Brain pericyte (primary cell): ENCODE results near the gene ZBTB25.
A peak's percentile ranks its signal among the peaks of the same experiment; 100 is the strongest.
"Not testable (repeated sequence)": the region's sequence is repeated elsewhere in the genome, so short reads cannot be mapped to it uniquely, and the experiment has no call there.

Source experiments
- DNase-seq: peaks from one replicate; pipeline ENCODE4 v3.0.0-alpha.2; 2012; ENCODE audit warnings: low read depth, low spot score

The ZBTB25 gene, protein sequence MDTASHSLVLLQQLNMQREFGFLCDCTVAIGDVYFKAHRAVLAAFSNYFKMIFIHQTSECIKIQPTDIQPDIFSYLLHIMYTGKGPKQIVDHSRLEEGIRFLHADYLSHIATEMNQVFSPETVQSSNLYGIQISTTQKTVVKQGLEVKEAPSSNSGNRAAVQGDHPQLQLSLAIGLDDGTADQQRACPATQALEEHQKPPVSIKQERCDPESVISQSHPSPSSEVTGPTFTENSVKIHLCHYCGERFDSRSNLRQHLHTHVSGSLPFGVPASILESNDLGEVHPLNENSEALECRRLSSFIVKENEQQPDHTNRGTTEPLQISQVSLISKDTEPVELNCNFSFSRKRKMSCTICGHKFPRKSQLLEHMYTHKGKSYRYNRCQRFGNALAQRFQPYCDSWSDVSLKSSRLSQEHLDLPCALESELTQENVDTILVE

DNA sequence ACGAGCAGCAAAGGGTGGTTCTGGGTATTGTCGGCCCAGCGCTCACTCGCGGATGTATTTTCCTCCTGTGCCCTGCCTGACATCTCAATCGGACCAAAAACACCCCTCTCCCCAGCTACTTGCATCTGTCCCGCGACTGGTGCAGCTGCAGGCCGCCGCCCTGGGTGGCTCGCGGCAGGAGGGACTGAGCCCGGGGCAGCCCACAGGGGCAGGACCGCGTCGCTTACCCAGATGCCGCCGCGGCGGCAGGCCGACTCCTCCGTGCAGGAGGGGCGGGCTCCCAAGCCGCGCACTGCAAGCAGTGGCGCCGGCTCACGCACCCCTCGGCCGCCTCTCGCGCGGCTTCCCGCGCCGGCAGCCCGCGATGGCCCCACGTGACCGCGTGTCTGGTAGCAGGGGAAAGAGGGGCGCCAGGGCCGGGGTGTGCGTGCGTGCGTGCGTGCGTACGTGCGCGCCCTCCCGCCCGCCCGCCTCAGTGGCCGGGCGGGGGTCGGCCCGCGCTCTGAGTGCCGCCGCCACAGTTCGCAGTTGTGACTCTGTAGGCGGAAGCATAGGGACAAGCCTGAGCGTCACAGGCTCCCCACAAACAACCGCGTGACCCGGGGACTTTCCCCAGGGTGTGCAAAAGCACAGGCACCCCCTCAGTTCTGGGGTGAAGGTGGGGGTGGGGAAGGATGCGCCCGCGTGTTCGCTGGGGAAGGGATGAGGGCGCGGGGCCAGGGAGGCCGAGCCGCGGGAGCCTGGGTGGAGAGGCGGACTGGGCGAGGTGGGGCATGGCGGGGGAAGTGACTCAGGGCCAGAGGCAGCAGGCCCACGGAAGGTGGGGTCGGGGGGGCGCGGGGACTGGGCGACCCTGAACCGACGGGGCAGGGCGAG lies at the start of gene ZBTB25:
Gene ZBTB25, minus strand, starts transcription at position 405 of the 876 bp plus-strand sequence. CDS start 13,305 bp downstream, outside the sequence.
- peak; percentile 77 for DNase-seq

DNA sequence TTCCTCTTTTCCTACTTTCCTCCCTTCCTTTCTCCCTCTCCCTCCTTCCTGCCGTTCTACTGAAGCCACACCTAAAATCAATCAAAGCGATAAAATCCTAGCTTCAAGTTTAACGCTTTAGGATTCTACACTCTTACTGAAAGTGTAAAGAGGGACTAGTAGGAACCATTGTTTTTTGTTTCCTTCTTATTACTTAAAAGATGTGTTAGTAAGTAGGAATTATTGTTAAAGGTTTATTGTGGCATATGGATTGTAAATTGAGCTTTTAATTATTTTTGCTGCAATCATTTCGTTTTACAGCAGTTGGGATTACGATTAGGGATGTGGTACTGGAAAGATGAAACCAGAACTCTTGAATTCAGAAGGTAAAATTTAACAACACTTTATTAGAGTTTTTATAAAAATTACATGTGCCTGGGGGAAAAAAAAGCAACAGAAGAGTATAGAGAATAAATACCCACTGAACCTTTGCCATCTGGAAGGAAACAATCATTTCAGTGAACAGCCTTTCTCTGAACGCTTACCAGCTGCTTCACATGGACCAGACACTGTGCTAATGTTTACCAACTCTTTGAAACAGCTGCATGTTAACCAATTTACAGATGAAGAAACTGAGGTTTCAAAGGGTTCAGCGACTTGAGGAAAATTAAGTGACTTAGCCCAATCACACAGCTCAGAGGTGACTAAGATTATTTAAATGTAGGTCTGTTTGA lies 47.1 kb upstream of the ZBTB25 start:
- no peak for DNase-seq

DNA sequence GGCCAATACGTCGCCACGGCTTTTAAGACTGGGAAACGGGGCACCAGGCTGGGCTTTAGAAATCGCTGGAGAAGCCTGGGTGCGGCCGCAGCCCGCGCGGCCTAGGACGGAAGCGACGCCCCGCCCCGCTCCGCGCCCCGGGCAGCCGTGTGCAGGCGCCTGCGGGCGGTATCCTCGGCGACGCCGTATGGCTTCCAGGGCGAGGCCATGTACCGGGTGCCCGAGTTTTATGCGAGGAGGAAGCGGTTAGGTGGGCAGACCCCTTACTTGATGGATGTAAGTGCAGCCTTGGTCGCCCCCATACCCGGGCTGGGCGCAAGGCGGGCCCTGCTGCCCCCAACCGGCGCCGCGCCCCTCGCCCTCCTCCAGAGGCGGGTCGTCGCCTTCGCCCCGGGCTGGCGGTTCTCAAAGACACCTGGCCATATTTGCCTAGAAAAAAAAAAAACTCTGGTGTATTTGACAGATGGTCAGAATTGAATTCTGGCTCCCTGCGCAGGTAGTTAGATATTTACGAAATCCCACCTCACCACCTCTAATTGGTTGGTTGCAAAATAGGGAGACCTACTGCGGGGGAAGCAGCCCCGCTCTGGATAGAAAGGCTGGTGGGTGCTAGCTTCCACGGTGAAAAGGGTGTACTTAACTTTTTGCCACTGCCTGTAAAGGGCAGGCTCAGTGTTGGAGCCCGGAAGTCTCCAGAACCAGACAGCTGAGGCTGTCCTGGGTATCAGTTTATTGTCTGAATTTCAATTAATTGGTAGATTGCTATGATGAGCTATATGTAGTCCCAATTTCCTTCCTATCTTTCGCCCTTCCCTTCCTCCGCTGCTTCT lies 46.4 kb upstream of the ZBTB25 start, which contains the start of gene PPP1R36:
Gene PPP1R36, plus strand, starts transcription at position 171 of the 830 bp plus-strand sequence. Its CDS starts 37 bp downstream, at position 208.
- no peak for DNase-seq

DNA sequence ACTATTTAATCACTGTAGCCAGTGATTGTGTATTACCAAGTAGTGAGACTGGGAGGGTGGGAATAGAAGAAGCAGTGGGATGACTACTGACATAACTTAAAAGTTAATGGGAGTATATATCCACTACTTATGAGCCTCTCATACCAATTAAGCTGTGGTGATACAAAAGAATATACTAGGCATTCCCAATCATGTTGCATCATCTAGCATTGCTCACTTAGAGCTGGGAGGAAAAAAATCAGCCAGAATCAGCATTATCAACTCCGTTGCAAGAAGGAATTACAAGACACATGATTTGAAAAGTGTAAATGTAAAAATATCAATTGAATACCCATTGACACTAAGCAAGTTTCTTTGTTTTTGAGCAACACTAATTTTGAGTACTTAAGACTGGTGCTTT lies 45.4 kb upstream of the ZBTB25 start:
- no peak for DNase-seq

DNA sequence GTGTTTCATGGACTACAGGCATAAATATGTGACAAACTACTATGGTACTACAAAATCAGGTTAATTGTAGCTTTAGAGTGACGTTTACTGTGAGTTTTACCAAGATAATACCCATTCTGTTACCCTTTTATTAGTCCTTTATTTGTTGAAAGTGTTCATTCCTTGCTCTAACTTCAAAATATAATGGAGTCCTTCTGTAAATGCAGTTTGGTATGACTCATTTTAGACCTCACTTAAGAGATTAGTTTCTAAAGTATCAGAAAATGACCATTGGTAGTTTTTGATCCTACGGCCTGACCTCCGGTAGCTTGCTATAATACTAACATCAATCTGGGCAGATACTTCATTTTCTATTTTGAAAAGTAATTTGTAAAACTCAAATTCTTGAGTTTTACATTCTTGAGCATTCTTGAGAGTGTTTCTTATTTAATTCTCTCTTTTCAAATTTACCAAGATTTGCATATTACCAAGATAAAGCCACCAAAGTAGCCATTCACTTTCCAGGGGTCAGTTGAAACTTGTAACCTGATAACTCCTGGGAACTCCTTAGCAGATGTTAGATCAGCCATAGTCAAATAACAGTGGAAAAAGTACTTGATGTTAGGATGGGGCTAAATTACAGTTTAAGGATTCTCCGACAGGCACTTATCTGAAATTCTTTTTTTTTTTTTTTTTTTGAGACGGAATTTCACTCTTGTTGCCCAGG lies 41.1 kb upstream of the ZBTB25 start:
- no peak for DNase-seq

DNA sequence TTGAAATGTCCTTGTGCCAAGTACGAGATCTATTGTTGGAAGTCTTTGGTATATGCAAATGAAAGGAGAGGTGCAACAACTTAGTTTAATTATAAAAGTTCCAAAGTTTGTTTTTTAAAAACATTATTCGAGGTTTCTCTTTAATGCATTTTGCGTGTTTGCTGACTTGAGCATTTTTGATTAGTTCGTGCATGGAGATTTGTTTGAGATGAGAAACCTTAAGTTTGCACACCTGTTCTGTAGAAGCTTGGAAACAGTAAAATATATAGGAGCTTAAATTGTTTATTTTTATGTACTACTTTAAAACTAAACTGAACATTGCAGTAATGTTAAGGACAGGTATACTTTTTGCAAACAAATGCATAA lies 39.2 kb upstream of the ZBTB25 start:
- no peak for DNase-seq

DNA sequence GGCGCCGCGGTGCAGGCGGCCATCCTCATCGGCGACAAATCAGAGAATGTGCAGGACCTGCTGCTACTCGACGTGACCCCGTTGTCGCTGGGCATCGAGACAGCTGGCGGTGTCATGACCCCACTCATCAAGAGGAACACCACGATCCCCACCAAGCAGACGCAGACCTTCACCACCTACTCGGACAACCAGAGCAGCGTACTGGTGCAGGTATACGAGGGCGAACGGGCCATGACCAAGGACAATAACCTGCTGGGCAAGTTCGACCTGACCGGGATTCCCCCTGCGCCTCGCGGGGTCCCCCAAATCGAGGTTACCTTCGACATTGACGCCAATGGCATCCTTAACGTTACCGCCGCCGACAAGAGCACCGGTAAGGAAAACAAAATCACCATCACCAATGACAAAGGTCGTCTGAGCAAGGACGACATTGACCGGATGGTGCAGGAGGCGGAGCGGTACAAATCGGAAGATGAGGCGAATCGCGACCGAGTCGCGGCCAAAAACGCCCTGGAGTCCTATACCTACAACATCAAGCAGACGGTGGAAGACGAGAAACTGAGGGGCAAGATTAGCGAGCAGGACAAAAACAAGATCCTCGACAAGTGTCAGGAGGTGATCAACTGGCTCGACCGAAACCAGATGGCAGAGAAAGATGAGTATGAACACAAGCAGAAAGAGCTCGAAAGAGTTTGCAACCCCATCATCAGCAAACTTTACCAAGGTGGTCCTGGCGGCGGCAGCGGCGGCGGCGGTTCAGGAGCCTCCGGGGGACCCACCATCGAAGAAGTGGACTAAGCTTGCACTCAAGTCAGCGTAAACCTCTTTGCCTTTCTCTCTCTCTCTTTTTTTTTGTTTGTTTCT lies 38.6 kb upstream of the ZBTB25 start:
- DNase-seq, result no peak

DNA sequence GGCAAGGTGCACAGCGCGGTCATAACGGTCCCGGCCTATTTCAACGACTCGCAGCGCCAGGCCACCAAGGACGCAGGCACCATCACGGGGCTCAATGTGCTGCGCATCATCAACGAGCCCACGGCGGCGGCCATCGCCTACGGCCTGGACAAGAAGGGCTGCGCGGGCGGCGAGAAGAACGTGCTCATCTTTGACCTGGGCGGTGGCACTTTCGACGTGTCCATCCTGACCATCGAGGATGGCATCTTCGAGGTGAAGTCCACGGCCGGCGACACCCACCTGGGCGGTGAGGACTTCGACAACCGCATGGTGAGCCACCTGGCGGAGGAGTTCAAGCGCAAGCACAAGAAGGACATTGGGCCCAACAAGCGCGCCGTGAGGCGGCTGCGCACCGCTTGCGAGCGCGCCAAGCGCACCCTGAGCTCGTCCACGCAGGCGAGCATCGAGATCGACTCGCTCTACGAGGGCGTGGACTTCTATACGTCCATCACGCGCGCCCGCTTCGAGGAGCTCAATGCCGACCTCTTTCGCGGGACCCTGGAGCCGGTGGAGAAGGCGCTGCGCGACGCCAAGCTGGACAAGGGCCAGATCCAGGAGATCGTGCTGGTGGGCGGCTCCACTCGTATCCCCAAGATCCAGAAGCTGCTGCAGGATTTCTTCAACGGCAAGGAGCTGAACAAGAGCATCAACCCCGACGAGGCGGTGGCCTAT lies 37.8 kb upstream of the ZBTB25 start:
- no peak for DNase-seq

DNA sequence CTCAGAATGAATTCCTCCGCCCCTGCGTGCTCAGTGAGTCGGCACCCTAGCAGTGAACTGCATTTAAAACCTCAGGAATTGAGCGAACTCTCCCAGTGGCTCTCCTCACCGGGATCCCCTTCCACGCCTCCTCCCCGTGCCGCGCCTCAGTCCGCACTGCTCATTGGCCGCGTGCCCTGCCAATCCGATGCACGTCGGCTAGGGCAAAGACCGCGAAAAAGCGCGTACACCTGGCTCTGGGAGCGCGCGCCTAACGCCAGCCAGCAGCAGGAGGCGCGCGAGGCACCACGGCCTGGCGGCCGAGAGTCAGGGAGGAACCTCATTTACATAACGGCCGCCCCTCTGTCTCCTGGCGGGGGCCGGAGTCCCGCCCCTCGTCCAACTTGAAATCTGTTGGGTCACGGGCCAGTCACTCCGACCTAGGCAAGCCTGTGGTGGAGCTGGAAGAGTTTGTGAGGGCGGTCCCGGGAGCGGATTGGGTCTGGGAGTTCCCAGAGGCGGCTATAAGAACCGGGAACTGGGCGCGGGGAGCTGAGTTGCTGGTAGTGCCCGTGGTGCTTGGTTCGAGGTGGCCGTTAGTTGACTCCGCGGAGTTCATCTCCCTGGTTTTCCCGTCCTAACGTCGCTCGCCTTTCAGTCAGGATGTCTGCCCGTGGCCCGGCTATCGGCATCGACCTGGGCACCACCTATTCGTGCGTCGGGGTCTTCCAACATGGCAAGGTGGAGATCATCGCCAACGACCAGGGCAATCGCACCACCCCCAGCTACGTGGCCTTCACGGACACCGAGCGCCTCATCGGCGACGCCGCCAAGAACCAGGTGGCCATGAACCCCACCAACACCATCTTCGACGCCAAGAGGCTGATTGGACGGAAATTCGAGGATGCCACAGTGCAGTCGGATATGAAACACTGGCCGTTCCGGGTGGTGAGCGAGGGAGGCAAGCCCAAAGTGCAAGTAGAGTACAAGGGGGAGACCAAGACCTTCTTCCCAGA lies 36.9 kb upstream of the ZBTB25 start, which contains the start of gene HSPA2:
Gene HSPA2, plus strand, starts transcription at position 534 of the 995 bp plus-strand sequence. Its CDS starts 109 bp downstream, at position 643.
- DNase-seq, result peak; percentile 99

DNA sequence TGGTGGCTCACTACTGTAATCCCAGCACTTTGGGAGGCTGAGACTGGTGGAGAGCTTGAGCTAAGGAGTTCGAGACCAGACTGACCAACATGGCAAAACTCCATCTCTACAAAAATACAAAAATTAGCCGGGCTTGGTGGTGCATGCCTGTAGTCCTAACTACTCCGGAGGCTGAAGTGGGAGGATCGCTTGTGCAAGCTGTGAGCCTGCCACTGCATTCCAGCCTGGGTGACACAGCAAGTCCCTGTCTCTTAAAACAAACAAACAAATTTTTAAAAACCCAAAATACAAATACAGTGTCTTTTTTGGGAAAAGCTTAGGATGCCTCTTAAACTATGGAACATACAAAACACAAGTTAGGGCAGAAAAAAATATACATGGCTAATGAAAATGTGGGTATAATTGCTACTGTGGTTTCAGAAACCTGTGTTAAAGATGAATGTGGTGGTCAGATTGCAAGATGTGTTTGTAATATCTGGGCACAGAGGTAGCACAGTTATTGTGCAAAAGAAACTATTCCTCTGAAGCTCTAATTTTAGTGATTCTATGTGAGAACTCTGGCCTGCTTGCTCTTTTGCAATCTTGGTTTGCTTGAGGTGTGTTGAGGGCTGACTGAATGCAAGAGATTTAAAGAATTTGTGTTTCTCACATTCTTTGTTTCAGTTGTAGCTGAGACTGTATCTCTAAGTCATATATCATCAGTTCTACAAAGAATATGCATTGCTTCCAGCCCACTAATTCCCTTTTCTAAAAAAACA lies 33.0 kb upstream of the ZBTB25 start:
- no peak for DNase-seq

DNA sequence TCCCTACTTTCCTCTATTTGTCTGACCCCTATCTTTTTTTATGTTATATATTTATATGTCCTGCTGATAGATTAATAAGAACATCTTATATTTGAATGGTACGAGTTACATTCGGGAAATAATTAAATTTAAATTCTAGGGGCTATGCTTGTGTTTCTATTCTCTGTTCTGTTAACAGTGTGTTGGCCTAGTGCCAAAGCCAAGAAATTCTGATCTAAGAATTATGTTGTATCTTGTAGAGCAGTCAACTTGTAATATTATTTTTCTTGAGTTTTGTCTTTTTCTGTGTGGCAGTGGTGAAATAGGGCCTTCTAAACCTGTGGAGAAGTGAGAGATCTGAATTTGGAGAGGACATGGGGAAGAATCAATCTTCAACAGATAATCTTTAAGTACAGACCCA lies 27.9 kb upstream of the ZBTB25 start:
- no peak for DNase-seq

DNA sequence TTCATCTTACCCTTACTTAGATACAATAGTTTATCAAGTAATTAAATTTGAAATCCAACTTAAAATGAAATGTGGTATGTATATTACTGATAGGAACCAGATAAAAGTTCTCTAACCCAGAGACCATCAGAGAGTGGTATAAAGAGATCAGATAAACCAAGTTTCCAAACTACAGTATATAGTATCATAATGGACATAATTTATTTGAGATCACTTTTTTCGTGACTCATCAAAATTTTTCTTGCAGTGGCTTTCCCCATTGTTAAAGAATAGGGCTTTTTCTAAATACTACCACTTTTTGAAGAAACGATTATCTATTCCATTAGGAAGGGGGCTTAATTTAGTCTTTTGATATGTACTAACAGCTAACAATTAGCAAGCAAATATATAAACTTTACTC lies 21.7 kb upstream of the ZBTB25 start:
- DNase-seq, result no peak

DNA sequence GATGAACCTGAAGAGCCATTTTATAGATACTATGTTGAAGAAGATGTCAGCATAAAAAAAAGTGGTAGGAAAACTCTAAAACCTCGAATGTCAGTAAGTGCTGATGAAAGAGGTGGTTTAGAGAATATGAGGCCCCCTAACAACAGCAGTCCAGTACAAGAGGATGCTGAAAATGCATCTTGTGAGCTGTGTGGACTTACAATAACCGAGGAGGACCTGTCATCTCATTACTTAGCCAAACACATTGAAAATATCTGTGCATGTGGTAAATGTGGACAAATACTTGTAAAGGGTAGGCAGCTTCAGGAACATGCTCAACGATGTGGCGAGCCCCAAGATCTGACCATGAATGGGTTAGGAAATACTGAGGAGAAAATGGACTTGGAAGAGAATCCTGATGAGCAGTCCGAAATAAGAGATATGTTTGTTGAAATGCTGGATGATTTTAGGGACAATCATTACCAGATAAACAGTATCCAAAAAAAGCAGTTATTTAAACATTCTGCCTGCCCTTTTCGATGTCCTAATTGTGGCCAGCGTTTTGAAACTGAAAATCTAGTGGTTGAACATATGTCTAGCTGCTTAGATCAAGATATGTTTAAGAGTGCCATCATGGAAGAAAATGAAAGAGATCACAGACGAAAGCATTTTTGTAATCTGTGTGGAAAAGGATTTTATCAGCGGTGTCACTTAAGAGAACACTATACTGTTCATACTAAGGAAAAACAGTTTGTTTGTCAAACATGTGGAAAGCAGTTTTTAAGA lies 19.1 kb upstream of the ZBTB25 start:
- no peak for DNase-seq

DNA sequence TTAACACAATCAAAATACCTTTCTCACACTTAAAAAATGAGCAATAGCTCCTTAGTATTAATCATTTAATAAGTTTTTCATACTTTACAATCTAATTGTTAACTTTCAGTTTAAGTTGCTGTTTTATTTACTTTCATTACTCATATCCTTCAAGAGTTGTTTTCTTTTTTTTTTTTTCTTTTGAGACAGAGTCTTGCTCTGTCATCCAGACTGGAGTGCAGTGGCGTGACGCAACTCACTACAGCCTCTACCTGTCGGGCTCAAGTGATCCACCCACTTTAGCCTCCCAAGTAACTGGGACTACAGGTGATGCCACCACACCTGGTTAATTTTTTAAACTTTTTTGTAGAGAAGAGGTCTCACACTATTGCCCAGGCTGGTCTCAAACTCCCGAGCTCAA lies 17.1 kb upstream of the ZBTB25 start:
- no peak for DNase-seq

DNA sequence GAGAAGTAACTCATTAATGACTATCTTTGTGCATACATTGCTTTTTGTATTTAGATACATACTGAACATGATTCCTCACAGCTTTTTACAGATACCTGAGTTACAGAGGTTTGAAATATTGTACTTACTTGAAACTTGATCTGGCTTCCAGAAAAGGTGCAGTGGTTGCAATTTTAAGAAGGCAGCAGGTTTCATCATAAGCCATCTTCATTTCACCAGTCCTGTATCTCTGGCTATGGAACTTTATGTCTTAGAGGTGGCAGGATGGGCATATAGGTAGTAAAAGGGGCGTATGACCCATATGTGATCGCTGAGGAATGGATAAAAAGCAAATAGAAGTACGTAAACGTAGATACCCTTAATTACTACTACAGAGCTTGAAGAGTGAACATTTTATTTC lies 14.6 kb upstream of the ZBTB25 start:
- no peak for DNase-seq

DNA sequence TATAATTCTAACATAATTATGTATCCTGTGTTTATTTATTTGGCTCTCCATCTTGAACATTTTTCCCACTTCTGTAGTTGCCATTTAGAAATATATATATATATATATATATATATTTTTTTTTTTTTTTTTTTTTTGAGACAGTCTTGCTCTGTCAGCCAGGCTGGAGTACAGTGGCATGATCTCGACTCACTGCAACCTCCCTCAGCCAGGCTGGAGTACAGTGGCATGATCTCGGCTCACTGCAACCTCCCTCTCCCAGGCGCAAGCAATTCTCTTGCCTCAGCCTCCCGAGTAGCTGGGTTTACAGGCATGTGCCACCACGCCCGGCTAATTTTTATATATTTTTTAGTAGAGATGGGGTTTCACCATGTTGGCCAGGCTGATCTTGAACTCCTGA lies 14.0 kb upstream of the ZBTB25 start:
- not testable (repeated sequence) for DNase-seq
